ENCODE data around the gene RB1.

Gene RB1

DNA sequence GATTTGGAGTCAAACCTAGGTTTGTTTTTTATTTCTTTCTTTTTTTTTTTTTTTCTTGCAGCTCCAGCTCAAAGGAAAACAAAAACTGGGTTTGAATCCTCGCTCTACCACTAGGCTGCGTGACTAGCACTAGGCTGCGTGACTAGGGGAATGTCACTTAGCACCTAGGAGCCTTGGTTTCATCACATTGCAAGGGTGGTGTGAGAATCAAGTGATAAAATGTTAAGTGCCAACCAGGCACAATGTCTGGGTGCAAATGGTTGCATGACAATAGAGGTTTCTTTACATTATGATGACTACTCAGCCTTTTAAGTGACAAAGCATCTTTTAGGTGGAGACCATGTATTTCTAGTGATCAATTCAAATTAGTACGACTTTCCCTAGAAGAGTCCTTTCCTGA is 201.5 kb downstream of the RB1 start:
- H3K4me3 ChIP-seq (replicated peaks; ENCODE audit: low read depth, low read length) = no peak overlapping the region
- no peak for DNase-seq (ENCODE audit: low read depth)
- TF ChIP-seq, protein P1, sequence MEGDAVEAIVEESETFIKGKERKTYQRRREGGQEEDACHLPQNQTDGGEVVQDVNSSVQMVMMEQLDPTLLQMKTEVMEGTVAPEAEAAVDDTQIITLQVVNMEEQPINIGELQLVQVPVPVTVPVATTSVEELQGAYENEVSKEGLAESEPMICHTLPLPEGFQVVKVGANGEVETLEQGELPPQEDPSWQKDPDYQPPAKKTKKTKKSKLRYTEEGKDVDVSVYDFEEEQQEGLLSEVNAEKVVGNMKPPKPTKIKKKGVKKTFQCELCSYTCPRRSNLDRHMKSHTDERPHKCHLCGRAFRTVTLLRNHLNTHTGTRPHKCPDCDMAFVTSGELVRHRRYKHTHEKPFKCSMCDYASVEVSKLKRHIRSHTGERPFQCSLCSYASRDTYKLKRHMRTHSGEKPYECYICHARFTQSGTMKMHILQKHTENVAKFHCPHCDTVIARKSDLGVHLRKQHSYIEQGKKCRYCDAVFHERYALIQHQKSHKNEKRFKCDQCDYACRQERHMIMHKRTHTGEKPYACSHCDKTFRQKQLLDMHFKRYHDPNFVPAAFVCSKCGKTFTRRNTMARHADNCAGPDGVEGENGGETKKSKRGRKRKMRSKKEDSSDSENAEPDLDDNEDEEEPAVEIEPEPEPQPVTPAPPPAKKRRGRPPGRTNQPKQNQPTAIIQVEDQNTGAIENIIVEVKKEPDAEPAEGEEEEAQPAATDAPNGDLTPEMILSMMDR (IDR thresholded peaks at IDR 0.05; ENCODE audit: low read length, missing control alignments) = no peak

DNA sequence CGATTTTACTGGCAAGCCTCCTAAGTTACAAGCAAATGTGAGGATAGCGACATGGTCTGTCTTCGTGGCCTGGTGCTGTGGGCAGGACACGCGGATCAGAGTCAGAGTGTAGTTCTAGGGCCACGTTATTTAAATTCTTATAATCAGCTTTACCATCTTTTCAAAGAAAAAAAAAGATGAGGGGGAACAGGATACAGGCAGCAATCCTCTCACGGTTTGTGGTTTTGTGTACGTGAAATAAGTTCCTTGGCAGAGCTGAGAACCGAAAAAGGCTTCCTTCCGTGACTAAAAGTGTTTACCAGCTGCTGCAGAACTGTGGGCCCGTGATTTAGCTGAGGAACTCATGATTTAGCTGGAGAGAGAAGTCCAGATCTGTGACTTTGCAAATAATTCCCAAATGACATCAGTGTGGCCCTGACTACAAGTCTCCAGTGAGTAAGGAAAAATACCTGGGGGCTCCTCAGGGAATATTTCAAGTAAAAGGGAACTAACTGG is 202.1 kb downstream of the RB1 start:
- DNase-seq (ENCODE audit: low read depth) = no peak
- TF ChIP-seq, protein P1 (IDR thresholded peaks at IDR 0.05; ENCODE audit: low read length, missing control alignments) = no peak
- no peak overlapping the region for H3K4me3 ChIP-seq (replicated peaks; ENCODE audit: low read depth, low read length)

DNA sequence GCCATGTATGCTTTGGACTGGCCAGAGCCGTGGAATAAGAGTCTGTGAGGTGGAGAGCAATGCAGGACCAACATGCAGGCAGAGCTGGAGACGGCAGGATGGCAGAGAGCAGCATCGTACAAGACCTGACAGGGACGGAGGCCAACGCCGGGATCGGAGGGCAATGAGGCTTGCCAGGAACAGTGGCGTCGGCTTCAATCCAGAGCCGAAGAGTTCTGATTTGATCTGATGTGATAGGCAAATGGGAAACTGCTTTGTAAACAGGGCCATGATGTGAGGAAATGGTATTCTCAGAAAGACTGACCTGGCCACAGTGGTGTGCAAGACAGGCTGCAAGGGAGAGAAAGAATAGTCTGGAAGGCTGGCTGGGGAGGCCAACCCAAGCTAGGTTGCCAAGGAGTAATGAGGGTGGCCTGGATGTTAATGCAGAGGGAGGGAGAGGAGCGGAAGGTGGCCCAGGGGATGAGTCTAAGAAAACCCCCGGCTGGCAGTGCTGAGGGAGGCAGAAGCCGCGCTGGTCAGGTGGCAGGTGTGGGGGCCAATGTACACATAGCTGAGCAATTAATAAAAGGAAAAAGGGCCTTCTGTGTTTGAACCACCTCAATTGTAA is 202.6 kb downstream of the RB1 start:
- DNase-seq (ENCODE audit: low read depth) = no peak
- no peak overlapping the region for H3K4me3 ChIP-seq (replicated peaks; ENCODE audit: low read depth, low read length)
- TF ChIP-seq, protein P1 (IDR thresholded peaks at IDR 0.05; ENCODE audit: low read length, missing control alignments) = no peak

DNA sequence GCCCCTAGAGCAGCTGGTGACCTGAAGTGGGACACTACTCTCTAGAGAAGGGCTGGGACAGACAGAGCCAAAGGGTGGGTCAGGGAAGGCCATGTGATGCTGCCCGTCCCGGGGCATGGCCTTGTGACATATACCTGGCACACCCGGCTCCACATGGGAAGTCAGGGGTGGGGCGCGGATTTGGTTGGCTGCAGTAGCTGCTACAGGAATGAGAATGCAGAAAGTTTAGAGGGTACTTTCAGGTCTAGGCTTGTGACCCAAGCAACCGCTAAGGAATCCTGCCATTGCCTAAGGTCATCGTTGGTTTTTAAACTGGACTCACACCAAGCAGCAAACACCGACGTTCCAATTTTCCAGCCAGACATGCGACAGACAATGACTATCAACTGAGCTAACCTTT is 203.5 kb downstream of the RB1 start:
- TF ChIP-seq, protein P1 (IDR thresholded peaks at IDR 0.05; ENCODE audit: low read length, missing control alignments) = no peak
- DNase-seq (ENCODE audit: low read depth) = no peak
- H3K4me3 ChIP-seq (replicated peaks; ENCODE audit: low read depth, low read length) = no peak overlapping the region

DNA sequence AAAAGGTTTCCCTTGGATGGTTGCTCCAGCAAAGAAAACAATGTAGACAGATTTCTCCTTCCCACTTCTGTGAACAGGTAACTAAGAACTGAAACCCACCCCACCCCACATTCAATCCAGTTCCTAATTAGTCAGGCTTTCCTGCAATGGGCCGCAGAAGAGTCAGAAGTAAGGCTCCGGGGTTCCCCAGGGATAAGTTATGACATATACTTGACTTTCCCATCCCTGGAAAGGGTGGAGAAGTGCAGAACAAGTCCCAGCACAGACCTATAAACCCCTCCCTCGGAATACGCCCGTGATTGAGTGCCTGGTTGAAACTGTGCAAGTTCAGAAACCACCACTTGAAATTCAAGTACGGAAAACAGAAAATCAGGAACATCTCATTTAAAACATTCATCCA is 204.5 kb downstream of the RB1 start:
- no peak for DNase-seq (ENCODE audit: low read depth)
- H3K4me3 ChIP-seq (replicated peaks; ENCODE audit: low read depth, low read length) = no peak overlapping the region
- TF ChIP-seq, protein P1 (IDR thresholded peaks at IDR 0.05; ENCODE audit: low read length, missing control alignments) = no peak

DNA sequence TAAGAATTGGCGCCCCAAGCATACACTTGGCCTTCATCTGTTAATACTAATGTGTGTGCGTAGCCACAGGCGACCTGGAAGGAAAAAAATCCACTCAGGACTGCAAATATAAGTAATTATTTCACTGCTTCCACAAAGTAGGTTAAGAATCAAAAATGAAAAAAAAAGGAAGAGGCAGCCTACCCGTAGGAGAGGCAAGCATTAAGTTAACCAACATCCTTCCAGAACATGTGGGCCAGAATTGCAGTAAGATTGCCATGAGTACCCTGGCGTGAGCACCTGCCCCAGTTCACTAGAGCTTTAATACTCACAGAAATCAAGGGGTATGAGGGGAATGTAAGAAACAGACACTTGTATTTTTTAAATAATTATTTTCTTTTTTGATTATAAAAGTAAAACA is 207.1 kb downstream of the RB1 start:
- no peak for DNase-seq (ENCODE audit: low read depth)
- H3K4me3 ChIP-seq (replicated peaks; ENCODE audit: low read depth, low read length) = no peak overlapping the region
- TF ChIP-seq, protein P1 (IDR thresholded peaks at IDR 0.05; ENCODE audit: low read length, missing control alignments) = no peak

DNA sequence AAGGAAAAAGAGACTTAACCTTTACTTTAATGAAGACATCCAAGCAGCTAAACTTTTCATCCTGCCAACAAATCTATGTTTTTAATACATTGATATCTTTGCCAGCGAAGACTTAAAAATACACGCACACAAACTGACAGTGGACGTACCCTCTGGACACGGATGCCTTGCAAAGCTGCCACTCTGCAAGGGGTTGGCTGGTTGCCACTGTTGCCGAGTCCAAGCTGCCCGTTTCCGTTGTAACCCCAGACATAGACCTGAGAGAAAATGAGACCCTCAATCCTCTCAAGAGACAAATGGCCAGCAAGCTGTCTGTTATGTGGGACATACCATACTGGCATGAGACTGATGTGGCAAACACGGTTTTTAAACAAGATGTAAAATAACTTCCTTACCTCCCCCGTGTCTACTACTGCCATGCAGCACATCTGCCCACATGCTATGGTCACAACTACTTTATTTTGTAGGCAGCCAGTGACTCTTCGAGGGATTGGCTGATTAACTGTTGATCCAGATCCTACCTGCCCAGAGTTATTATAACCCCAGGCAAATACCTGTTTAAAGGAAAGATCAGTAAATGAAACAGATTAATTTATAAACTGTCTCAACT is 208.2 kb downstream of the RB1 start:
- no peak for DNase-seq (ENCODE audit: low read depth)
- no peak overlapping the region for H3K4me3 ChIP-seq (replicated peaks; ENCODE audit: low read depth, low read length)
- TF ChIP-seq, protein P1 (IDR thresholded peaks at IDR 0.05; ENCODE audit: low read length, missing control alignments) = no peak

Data from fibroblast of pulmonary artery (primary cell).